GM12878 (cell line): Measurements from ENCODE around the gene COL5A3.

Source experiments
- CTCF ChIP-seq, 3 experiments: IDR thresholded peaks in 2 of 3; conservative IDR thresholded peaks in 1 of 3; 2 replicates each; pipeline ENCODE4 v1.5.1; 2011; ENCODE audit warnings: low read depth in 3 of 3, low read length in 3 of 3, mild to moderate bottlenecking in 3 of 3, control low read depth in 2 of 3, moderate library complexity in 2 of 3, inconsistent platforms in 1 of 3, mixed read lengths in 1 of 3; ENCODE audit not compliant: control insufficient read depth in 2 of 3, insufficient read depth in 1 of 3; ENCODE audit errors: extremely low read depth in 1 of 3
- EP300 ChIP-seq, 2 experiments: fragments of 150-350 bp in 1 of 2; IDR thresholded peaks; 2 replicates each; pipeline ENCODE4 v1.6.1; 2011 to 2012; ENCODE audit warnings: low read depth in 2 of 2, low read length in 2 of 2, borderline replicate concordance in 1 of 2, improper control_type of control experiment in 1 of 2, inconsistent platforms in 1 of 2; ENCODE audit not compliant: control insufficient read depth in 1 of 2
- ESRRA ChIP-seq: IDR thresholded peaks from 2 replicates; pipeline ENCODE4 v1.6.1; 2012; ENCODE audit warnings: mild to moderate bottlenecking, low read length, improper control_type of control experiment
- MAX ChIP-seq: IDR thresholded peaks from 2 replicates; pipeline ENCODE4 v1.6.1; 2012; ENCODE audit warnings: low read depth, low read length, improper control_type of control experiment
- POLR2A ChIP-seq: IDR thresholded peaks from 2 replicates; pipeline ENCODE4 v1.6.1; 2011; ENCODE audit warnings: low read depth, mild to moderate bottlenecking, low read length
- USF2 ChIP-seq: IDR thresholded peaks from 2 replicates; pipeline ENCODE4 v1.6.1; 2011; ENCODE audit warnings: low read depth, low read length, improper control_type of control experiment, borderline replicate concordance
- ZBTB11 ChIP-seq: fragments of 450-650 bp; formaldehyde crosslinking; IDR thresholded peaks from 2 replicates; pipeline ENCODE4 v1.5.0; 2022; ENCODE audit warnings: mild to moderate bottlenecking, missing genetic modification characterization

GRCh38 chr19:9911524-9912185, 98.6 kb downstream of the COL5A3 start:
- no peak for TF ChIP-seq POLR2A
- TF ChIP-seq ZBTB11 (CRISPR knock-in tag): no peak
- no peak for TF ChIP-seq MAX
- TF ChIP-seq CTCF (IDR thresholded peaks at IDR 0.05 in 2 of 3, conservative IDR thresholded peaks at IDR 0.05 in 1 of 3; ENCODE audit: control insufficient read depth in 2 of 3, extremely low read depth in 1 of 3, insufficient read depth in 1 of 3, low read depth in 3 of 3, low read length in 3 of 3): no peak
- TF ChIP-seq ESRRA: no peak
- TF ChIP-seq USF2: no peak
- no peak for TF ChIP-seq EP300 (IDR thresholded peaks at IDR 0.05; ENCODE audit: borderline replicate concordance in 1 of 2, control insufficient read depth in 1 of 2, low read depth in 2 of 2, low read length in 2 of 2)
